GM21515 (cell line): ENCODE measurements around the gene PHC1.
"Not testable (repeated sequence)": the region's sequence is repeated elsewhere in the genome, so short reads cannot be mapped to it uniquely, and the experiment has no call there.

Experiments
- ATAC-seq: cut with Tn5 transposase; IDR thresholded peaks from one replicate; pipeline ENCODE4 v1.9.1; 2021; ENCODE audit not compliant: unreplicated experiment

The PHC1 gene

DNA sequence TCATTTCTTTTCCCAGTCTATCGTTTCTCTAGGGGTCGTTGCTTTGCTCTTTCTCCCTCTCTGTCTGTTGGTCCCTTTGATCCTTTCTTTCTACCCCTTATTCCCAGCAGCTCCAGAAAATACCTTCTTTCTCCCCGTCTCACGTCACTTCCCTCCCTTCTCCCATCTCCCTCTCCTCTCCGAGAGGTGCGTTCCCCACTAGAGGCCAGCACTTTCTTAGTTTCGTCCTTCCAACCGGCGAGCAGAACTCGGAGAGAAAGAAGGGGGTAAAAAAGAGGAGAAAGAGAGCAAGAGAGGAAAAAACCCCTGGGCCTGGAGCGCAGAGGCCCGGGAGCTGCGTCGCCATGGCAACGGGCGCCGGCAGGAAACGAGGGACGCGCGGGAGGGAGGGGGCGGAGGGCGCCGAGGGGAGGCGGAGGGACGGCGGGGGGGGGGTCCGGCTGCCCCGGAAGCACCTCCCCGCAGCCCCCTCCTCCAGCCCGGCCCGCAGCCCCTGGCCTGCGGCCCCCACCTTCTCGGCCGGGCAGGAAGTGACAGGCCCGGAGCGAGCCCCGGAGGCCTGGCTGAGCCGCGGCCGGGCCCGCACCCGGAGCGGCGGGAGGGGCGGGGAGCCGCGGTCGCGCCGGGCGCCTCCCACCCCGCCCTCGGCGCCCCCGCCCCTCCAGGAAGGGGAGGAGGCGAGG, at the start of gene PHC1:
TSS of gene PHC1 (plus strand) at position 477 of the 683 bp plus-strand sequence. CDS start 3,169 bp downstream, outside the sequence.
- peak; percentile 59 for ATAC-seq

DNA sequence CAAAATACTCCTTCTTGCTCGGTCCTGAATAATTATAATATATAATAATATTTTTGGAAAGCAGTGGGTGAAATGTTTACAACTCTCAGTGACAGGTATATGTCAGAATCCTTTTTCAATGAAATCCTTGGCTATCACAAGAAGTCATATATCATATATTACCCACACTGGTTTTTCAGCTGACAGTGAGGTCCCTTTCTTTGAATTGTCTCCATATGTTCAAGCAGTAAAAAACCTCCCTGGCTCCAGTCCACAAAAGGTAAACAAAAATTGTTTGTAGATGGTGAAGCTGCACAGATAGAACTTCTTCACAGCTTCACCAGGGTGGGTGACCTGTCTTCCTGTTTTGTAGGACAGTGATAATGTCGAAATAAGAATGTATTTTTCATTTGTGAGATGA, 47.9 kb upstream of the PHC1 start:
- ATAC-seq, result no peak

DNA sequence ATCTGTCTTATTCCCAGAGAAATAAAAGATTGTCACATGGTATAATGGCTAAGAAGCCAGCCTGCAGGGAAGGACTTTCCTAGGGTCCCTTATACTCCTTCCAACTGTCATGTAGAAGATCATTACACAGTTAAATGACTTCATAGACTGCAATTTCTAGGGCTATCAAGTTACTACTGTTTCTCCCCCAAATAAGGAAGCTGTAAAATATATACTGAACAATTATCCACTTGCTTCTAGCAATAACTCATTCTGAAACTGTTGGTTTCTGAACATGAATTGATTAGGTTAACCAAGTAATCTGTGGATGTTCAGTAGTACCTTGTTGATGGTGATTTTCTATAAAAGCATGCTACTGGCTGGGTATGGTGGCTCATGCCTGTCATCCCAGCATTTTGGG, 47.3 kb upstream of the PHC1 start:
- no peak for ATAC-seq

DNA sequence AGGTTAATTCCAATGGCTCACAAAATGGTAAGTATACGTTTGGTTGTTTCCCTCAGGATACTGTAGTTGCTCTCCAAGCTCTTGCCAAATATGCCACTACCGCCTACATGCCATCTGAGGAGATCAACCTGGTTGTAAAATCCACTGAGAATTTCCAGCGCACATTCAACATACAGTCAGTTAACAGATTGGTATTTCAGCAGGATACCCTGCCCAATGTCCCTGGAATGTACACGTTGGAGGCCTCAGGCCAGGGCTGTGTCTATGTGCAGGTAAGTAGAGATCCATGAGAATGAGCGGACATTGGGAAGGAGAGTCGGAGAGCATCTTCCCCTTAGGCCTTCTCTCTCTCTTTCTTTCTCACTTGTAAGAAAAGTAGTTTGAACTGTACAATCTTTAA, 46.5 kb upstream of the PHC1 start:
- no peak for ATAC-seq

DNA sequence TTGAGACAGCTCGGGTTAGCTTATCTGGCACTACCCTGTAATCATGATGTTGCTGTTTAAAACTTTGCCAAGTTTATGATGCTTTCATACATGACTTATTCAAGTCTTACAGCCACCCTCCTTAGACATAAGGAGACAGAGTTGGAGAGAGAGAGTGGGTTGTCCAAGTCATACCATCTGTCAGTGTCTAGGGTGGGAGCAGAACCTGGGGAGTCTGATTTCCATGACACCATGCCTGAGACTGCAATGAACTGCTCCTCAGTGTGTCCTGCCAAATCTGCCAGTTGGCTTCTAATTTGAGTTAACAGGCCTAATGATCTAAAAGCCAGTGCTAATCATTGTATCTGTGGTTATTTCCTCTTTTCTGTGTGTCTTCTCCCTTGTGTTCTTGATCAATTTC, 43.7 kb upstream of the PHC1 start:
- no peak for ATAC-seq

DNA sequence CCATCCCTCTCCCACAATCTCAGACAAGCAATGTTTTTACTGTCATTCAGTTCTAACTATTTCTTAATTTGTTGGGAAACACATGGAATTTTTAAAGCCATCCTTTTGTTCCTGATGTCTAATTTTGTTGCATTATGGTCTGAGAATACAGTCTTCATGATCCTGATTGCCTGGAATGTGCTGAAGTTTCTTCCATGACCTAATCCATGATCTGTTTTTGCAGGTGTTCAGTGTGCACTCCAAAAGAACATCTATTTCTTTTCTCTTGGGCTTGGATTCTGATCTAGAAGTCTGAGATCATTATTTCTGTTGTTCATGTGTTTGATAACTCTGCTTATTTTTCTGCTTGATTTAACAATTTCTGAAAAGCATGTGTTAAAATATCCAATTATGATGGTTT, 43.2 kb upstream of the PHC1 start:
- no peak for ATAC-seq

DNA sequence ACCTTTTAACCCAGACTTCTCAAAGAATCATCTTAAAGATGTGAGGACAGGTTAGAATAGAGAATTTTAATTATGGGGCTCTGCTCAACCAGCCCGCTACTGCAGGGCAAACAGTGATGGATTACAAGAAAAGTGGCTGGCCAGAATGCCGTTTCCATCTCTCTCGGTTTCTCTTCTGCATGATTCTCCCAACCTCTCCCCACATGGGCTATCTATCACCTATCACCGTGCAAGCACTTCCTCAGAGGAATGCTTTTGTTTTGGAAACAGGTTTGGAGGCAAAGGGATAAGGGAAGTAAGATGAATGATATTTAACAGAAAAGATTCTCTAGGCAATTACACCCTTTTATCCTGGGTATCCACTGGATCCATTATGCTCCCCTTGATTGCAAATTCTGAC, 37.4 kb upstream of the PHC1 start:
- ATAC-seq, result no peak

DNA sequence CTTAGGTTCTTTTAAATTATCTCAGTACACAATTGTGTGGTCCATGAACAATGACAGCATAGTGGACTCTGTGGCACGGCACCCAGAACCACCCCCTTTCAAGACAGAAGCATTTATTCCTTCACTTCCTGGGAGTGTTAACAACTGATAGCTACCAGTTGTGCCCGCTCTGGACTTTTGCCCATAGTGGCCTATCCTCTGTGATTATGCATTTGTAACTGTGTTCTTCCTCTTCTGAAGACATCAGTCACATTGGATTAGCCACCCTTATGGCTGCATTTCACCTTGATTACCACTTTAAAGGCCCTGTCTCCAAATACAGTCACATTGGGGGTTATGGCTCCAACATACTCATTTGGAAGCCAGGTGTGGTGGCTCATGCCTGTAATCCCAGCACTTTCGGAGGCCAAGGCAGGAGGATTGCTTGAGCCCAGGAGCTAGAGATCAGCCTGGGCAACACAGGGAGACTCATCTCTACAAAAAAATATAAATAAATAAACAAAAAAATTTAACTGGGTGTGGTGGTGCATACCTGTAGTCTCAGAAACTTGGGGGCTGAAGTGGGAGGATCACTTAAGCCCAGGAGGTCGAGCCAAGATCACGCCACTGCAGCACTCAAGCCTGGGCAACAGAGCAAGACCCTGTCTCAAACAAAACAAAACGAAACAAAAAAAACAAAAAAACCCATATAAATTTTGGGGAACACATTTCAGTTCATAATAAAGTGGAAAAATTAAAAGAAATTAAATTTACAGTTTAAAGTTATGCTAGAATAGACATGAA, 27.6 kb upstream of the PHC1 start:
- no peak for ATAC-seq

DNA sequence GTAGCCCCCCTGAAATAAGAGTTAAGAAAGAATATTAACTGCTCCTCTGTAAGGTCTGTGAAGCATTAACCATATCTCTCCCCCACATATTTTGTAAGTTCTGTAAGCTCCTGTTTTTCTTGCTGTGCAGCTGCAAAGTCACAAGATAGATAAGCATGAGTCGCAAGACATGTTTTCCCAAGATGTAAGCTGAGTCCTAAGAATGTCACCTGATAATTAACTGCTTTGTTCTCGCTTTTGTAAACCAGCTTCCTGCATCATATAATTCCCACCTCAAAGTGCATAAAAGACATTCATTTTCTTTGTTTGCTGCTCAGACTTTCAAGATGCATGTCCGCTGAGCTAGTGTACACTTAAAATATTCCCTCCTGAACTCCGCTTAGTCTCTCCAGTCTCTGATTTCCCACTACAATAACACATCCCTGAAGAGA, 27.0 kb upstream of the PHC1 start:
- no peak for ATAC-seq

DNA sequence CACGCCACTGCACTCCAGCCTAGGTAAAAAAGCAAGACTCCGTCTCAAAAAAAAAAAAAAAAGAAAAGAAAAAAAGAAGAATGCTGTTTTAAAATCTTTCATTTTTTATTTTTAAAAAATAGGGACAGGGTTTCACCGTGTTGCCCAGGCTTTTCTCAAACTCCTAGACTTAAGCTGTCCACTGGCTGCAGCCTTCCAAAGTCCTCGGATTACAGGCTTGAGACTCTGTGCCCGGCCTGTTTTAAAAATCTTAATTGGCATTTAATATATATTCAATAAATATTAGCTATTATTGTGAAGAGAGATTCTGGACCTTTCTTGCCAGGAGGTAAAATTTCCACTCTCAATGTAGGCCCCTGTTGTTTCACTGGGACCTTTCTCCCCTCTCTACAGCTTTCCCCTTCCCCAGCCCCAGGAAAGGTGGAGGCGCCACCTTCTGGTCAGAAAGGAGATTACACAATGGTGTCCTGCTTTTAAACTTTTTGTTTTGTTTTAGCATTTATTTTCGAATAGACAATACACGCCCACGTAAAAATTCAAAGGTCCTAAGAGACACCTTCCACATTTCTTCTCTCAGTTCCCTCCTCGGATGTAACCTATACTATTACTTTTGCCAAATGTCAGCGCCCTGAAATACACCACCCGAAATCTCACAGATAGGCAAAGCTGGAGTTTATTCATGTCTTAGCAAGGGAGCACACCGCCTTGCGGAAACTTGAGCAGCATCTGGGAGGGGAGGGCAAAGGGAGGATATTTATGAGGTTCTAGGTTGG, 23.8 kb upstream of the PHC1 start:
- ATAC-seq, result peak; percentile 59

DNA sequence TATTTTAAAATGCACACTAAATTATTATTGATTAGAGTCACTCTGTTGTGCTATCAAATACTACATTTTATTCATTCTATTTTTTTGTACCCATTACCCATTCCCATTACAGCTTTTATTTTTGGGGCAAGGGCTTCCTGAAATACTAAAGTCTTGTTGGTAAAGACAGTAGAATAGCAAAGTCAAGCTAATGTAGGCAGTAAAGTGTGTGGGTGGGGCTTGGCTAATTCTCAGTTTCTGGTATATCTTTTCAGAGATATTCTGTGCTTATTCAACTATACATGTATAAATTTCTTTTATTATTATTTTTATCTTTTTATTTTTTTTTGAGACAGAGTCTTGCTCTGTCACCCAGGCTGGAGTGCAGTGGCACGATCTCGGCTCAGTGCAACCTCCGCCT, 22.3 kb upstream of the PHC1 start:
- no peak for ATAC-seq

DNA sequence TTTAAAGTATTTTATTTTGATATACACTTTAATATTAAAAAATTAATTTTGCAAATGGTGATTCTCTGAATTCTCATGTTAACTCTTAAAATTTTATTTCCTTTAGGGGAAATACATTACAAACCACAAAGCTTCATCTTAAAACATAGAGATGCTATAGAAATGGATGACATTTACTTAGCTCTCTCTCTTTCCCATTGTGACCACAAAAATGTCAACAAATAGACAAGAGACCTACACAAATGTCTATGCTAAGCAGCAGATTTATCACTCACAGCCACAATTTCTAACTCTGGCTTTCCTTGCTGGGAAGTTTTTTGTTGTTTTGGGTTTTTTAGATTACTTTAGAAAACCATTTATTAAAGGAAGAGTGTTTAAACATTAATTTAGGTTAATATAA, 19.9 kb upstream of the PHC1 start:
- ATAC-seq, result no peak

DNA sequence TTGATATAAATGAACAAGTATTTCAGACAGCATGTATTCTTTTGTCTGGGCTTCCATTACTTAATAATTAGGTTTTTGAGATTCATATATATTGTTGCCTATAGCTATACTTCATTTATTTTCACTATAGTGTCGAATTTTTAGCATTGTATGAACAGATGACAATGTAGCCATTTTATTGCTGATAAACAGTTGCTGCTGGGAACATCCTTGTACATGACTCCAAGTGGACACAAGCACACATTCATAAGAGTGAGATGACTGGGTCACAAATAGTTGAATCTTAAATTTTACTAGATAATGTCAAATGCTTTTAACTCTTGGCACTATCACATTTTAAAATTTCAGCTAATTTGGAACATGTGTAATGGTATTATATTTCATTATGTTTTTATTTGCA, 19.3 kb upstream of the PHC1 start:
- ATAC-seq, result no peak

DNA sequence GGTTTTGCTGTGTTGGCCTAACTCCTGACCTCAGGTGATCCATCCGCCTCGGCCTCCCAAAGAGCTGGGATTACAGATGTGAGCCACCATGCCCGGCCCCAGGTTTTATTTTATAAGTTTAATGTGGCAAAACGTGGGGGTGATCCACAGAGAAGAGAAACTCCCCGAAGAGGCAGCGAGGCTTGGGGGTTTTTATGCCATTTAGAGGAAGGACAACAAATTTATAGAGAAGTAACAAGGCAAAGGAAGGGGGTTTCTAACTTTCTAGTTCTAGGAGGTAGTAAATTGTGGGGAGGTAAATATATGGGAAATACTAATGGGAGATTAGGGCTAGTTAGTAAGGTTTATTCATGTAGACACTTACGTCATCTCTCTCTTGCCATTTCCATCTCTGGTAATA, 17.2 kb upstream of the PHC1 start:
- no peak for ATAC-seq

DNA sequence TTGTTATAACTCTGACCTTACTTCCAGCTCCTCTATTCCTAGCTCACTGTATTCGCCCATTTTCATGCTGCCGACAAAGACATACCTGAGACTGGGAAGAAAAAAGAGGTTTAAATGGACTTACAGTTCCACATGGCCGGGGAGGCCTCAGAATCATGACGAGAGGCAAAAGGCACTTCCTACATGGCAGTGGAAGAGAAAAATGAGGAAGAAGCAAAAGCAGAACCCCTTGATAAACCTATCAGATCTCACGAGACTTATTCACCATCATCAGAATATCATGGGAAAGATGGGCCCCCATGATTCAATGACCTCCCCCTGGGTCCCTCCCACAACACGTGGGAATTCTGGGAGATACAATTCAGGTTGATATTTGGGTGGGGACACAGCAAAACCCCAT, 14.5 kb upstream of the PHC1 start:
- ATAC-seq, result no peak

DNA sequence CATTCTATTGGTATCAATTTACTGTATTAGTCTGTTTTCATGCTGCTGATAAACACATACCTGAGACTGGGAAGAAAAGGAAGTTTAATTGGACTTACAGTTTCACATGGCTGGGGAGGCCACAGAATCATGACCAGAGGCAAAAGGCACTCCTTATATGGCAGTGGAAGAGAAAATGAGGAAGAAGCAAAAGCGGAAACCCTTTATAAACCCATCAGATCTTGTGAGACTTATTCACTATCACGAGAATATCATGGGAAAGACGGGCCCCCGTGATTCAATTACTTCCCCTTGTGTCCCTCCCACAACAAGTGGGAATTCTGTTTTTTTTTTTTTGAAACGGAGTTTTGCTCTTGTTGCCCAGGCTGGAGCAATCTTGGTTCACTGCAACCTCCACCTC, 11.6 kb upstream of the PHC1 start:
- ATAC-seq, result not testable (repeated sequence)

DNA sequence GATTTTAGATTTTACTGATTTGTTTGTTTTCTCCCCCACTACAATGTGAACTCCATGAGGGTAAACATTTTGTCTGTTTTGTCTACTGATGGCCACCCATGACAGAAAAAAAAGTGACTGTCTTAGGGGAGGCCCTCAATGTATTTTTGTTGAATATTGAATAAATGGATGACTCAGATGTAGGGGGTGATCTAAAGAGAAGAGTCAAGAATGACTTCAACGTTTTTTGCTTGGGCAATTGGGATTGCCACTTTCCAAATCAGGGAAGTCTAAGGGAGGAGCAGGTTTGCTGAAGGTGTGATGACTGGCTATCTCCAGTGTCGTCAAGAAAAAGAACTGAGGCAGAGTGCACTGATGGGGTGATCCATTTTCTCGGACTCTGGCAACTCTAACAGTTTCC, 10.7 kb upstream of the PHC1 start:
- no peak for ATAC-seq

DNA sequence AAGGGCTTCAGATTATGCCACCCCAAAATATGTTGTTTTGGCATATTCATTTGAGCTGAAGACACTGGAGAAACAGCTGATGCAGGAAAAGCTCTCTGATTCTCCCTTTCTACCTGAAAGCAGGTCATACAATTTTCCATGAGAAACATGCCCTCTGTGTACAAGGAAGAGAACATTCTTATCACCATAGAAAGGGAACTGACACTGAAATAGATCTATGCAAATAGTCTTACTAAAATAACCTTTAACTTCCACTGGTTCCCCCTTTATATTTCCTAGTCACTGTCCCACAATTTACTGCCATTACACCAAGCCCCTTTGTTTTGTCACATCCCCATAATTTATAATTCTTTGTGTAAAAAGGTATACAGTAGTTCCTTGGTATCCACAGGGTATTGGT, 9.6 kb upstream of the PHC1 start:
- no peak for ATAC-seq

DNA sequence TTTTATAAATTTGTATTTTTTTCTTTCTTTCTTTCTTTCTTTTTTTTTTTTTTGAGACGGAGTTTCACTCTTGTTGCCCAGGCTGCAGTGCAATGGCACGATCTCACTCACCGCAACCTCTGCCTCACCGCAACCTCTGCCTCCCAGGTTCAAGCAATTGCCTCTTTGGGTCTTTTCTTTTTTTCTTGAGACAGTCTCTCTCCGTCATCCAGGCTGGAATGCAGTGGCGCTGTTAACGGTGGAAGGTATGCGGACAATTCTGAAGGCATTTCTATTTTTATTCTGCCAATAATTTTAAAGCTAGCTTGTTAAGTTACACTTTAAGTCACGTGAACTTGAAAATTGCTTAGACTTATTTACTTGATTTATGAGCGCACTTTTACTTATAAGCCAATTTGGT, 8.8 kb upstream of the PHC1 start:
- ATAC-seq, result no peak

DNA sequence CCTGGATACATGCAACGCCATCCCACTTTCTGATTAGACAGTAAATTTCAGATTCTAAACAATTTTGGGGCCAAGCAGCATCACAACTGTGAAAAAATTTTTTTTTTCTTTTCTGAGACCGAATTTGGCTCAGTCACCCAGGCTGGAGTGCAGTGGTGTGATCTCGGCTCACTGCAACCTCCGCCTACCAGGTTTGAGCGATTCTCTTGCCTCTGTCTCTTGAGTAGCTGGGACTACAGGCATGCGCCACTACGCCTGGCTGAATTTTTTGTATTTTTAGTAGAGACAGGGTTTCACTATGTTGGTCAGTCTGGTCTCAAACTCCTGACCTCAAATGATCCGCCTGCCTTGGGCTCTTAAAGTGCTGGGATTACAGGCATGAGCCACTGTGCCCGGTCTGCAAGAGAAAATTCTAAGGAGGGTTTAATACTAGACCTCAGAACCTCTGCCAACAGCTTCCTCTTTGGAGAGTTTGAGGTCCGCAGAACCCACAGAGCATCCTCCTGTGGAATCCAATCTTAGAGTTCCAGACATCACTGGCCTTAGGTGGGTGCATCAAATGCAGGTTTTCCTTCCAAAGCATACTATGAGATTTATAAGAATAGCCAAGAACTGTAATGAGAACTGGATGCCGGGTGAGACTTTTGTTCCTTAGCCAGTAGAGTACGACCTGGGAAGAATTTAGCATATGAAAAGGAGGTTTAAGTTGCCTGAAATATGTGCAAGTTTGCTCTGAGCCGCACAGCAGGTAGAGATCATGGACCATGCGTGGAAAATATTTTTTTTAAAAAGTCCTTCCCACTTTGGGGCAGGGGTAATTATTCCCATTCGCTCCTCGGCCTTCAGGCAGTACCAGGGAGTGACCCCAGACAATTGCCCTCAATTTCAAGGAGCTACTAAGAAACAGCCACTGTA, 7.8 kb upstream of the PHC1 start:
- ATAC-seq, result no peak

DNA sequence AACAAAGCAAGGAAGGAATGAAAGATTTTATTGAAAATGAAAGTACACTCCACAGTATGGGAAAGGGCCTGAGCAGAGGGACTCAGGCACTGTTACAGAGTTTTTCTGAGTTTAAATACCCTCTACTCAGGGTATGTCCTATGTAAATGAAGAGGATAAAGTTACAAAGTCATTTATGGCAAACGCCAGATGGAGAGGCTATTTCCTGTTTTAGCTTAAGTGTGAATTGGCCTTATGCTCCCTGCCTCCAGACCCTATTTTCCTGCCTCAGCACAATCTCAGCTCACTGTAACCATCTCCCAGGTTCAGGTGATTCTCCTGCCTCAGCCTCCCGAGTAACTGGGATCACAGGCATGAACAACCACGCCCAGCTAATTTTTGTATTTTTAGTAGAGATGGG, 6.8 kb upstream of the PHC1 start:
- ATAC-seq, result no peak
